Thyroid gland (tissue), 4 donors: ENCODE data around the gene JOSD2. TPM values are rescaled to one million over a fixed set of nuclear protein-coding genes. Genes with fewer than 3 reads are reported as not detected.

Source experiments
- DNase-seq, 2 donors: peaks; one replicate each; pipeline ENCODE4 v3.0.0-alpha.2; 2019
- H3K27ac ChIP-seq, 3 donors: fragments of 200-600 bp; sonication (generic); 1 replicate in 2 of 3; 2 replicates in 1 of 3; pipeline ENCODE4 v1.5.1; 2016 to 2019; ENCODE audit warnings: mild to moderate bottlenecking in 1 of 3, moderate library complexity in 1 of 3
- H3K27me3 ChIP-seq: fragments of 200-600 bp; sonication (generic); one replicate; pipeline ENCODE4 v1.5.1; 2019
- H3K36me3 ChIP-seq, 2 donors: fragments of 200-600 bp; sonication (generic); one replicate each; pipeline ENCODE4 v1.5.1; 2016 to 2019
- H3K4me1 ChIP-seq, 2 donors: fragments of 200-600 bp; sonication (generic); one replicate each; pipeline ENCODE4 v1.5.1; 2017 to 2019
- H3K4me3 ChIP-seq, 3 donors: fragments of 200-600 bp; sonication (generic); replicated peaks in 1 of 3; 1 replicate in 2 of 3; 2 replicates in 1 of 3; pipeline ENCODE4 v1.5.1; 2016; ENCODE audit warnings: mild to moderate bottlenecking in 1 of 3
- H3K9me3 ChIP-seq: fragments of 200-600 bp; sonication (generic); one replicate; pipeline ENCODE4 v1.5.1; 2017
- POLR2A ChIP-seq, 2 donors: fragments of 450-650 bp; IDR thresholded peaks; one replicate each; pipeline ENCODE4 v1.6.1; 2017; ENCODE audit warnings: antibody characterized with exemption in 2 of 2, mild to moderate bottlenecking in 2 of 2, moderate library complexity in 1 of 2
- WGBS, 2 donors: methylation state at CpG; one replicate each; pipeline ENCODE4 v1.1.5; 2017; 5-methylcytosine and 5-hydroxymethylcytosine counted together
- intact Hi-C: fragments of 100-400 bp; cut with DNase I; formaldehyde crosslinking; loops from one replicate; pipeline ENCODE4 v1.15.1; 2023
- total RNA-seq, 4 donors: library from RNA; depleted of rRNA; stranded (reverse); fragments of >200 nt; gene quantifications; one replicate each; pipeline ENCODE4 v1.2.3, GENCODE V29; 2016
- TF ChIP-seq, protein P1 (sequence below), 6 experiments: fragments of 200-600 bp in 3 of 6; fragments of 450-650 bp in 3 of 6; sonication (generic) in 3 of 6; IDR thresholded peaks; one replicate each; pipeline ENCODE4 v1.5.1; 2016 to 2019; ENCODE audit warnings: antibody characterized with exemption in 6 of 6, mild to moderate bottlenecking in 2 of 6, inconsistent platforms in 1 of 6, moderate library complexity in 1 of 6

The JOSD2 gene
- total RNA-seq, 4 donors from 2014 or later = 23.9 to 49.5 (median 41.3) TPM

DNA sequence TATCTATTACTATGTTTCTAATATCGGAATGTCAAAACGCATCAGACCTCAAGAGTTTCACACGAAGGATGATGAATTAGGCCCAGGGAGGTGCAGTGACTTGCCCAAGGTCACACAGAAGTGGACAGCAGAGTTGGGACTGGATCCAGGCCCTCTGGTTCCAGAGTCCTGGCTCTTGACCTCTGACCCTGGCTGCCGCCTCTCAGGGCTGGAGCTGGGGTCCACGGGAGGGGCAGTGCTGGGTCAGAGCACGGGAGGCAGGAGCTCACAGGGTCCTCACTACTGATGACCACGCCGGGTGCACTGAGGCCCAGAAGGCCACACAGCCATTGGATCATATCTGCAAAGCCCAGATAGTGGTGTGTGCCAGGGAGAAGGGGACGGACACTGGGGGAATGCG, 11.9 kb upstream of the JOSD2 start:
- Histone ChIP-seq H3K27me3 (no peaks in the 10 kb centered on the region), H3K27ac (no peak overlapping the region), H3K9me3 (no peaks in the 10 kb centered on the region), H3K36me3 (no peaks in the 10 kb centered on the region), H3K4me3 (no peak overlapping the region), H3K4me1 (no peaks in the 10 kb centered on the region)
- WGBS, 2 donors = 85 to 93% methylated on average over 10 of the region's 10 CpGs
- TF ChIP-seq, protein P1, sequence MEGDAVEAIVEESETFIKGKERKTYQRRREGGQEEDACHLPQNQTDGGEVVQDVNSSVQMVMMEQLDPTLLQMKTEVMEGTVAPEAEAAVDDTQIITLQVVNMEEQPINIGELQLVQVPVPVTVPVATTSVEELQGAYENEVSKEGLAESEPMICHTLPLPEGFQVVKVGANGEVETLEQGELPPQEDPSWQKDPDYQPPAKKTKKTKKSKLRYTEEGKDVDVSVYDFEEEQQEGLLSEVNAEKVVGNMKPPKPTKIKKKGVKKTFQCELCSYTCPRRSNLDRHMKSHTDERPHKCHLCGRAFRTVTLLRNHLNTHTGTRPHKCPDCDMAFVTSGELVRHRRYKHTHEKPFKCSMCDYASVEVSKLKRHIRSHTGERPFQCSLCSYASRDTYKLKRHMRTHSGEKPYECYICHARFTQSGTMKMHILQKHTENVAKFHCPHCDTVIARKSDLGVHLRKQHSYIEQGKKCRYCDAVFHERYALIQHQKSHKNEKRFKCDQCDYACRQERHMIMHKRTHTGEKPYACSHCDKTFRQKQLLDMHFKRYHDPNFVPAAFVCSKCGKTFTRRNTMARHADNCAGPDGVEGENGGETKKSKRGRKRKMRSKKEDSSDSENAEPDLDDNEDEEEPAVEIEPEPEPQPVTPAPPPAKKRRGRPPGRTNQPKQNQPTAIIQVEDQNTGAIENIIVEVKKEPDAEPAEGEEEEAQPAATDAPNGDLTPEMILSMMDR (IDR thresholded peaks at IDR 0.05) = no peak
- no peak for TF ChIP-seq POLR2A (IDR thresholded peaks at IDR 0.05)
- intact Hi-C loops = no loop called here
- no peak for DNase-seq

DNA sequence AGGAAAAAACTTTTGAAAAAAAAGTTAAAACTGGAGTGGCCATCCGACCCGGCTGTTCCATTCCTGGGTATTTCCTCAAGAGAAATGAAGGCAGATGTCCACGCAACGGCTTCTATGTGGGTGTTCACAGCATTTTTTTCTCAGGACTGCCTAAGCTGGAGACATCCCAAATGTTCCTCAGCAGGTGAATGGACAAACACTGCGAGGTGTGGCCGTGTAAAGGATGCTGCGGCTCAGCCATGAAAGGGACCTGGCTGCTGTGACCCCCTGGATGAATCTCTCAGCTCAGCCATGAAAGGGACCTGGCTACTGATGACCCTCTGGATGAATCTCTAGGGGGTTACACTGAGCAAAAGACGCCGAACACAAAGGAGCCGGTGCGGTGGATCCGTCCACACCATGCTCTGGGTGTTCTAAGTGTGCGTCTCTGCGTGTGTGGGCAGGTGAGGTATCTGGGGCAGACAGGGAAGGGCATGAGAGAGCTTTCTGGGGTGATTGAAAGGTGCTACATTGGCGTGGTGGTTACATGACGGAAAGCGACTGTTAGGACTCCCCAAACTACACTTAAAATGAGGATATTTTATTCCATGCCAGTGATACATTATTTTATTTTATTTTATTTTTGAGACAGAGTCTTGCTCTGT, 10.0 kb upstream of the JOSD2 start:
- Histone ChIP-seq H3K27me3 (no peaks in the 10 kb centered on the region), H3K9me3 (no peaks in the 10 kb centered on the region), H3K4me1 (no peaks in the 10 kb centered on the region), H3K4me3 (no peak overlapping the region), H3K36me3 (no peaks in the 10 kb centered on the region), H3K27ac (no peak overlapping the region)
- no peak for DNase-seq
- TF ChIP-seq POLR2A (IDR thresholded peaks at IDR 0.05) = no peak
- TF ChIP-seq, protein P1 (IDR thresholded peaks at IDR 0.05) = no peak
- 84 to 89% methylated on average over 17 of the region's 17 CpGs for WGBS, 2 donors
- intact Hi-C loops = no loop called here

DNA sequence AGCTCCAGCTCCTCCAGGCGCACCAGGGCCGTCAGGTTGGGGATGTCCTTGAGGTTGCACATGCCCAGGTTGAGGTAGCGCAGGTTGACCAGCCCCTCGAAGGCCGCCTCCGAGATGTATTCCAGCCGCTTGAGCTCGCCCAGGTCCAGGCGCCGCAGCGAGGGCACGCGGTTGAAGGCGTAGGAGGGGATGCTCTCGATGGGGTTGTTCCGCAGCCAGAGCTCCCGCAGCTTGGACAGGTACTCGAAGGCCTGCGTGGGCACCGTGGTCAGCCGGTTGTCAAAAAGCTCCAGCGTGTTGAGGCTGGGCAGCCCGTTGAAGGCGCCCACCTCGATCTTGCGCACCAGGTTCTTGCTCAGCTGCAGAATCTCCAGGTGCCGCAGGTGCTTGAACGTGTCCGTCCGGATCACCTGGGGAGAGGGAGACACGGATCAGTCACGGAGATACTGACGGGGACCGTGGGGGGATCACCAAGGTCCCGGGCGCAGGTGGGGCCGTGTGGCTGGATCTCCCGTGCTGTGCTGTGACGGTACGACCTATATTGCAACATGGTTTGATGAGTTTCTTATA, 8.1 kb upstream of the JOSD2 start:
- no peak overlapping the region for H3K27ac ChIP-seq
- no peaks in the 10 kb centered on the region for H3K9me3 ChIP-seq
- DNase-seq = no peak
- 97 to 98% methylated on average over 33 to 39 of the region's 40 CpGs for WGBS, 2 donors
- H3K4me1 ChIP-seq = no peaks in the 10 kb centered on the region
- TF ChIP-seq POLR2A (IDR thresholded peaks at IDR 0.05) = no peak
- TF ChIP-seq, protein P1 (IDR thresholded peaks at IDR 0.05) = no peak
- no peaks in the 10 kb centered on the region for H3K36me3 ChIP-seq
- intact Hi-C loops = no loop called here
- no peak overlapping the region for H3K4me3 ChIP-seq
- no peaks in the 10 kb centered on the region for H3K27me3 ChIP-seq

DNA sequence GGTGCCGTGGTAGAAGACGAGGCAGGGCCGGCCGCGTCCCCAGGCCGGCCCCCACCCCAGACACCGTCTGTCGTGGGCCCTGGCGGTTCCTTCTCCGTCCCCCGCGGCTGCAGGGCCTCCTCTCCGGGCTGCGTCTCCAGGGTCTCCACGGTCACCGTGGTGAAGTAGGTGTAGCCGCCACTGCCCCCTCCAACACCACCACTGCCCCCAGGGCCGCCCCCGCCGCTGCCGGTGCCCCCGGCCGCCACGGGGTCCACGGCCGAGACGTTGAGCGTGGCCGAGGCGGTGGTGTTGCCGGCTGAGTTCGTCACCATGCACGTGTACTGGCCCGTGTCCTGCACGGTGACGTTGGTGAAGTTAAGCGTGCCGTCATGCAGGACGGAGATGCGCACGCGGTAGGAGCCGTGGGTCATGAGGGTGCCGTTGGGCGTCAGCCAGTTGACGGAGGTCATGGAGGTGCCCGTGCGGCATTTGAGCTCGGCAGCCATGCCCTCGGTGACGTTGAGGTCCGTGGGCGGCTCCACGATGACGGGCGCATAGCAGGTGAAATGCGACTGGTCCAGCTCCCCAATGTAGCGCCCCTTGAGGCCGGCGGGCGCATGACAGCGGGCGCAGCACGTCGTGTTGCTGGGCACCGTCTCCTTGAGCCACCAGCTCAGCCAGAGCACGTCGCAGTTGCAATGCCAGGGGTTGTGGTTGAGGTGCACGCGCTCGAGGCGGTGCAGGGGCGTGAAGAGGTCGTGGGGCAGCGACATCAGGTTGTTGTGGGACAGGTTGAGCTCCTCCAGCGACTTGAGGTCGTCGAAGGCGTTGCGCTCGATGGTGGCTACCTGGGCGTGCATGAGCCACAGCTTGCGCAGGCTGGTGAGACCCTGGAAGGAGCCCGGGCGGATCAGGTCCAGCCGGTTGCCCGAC, 7.4 kb upstream of the JOSD2 start:
- Histone ChIP-seq H3K4me1 (no peaks in the 10 kb centered on the region), H3K27me3 (no peaks in the 10 kb centered on the region), H3K9me3 (no peaks in the 10 kb centered on the region), H3K4me3 (no peak overlapping the region), H3K27ac (no peak overlapping the region), H3K36me3 (no peaks in the 10 kb centered on the region)
- no peak for DNase-seq
- intact Hi-C loops = no loop called here
- WGBS, 2 donors = 96 to 97% methylated on average over 58 to 70 of the region's 87 CpGs
- TF ChIP-seq, protein P1 (IDR thresholded peaks at IDR 0.05) = no peak

DNA sequence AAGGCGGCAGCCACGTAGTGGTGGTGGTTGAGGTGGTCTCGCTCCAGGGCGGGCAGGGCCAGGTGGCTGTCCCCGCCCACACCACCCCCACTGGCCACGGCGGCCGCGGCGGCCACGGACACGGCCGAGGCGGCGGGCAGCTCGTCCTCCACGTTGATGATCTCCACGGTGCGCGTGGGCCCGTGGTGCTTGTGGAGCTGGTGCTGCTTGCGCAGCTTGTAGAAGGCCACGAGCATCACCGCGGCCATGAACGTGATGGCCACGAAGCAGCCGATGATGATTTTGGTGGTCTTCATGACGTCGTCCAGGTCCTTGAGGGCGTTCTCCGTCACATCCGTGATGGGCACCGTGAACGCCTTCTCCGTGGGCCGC, 6.7 kb upstream of the JOSD2 start:
- Histone ChIP-seq H3K36me3 (no peaks in the 10 kb centered on the region), H3K9me3 (no peaks in the 10 kb centered on the region), H3K27ac (no peak overlapping the region), H3K27me3 (no peaks in the 10 kb centered on the region), H3K4me1 (no peaks in the 10 kb centered on the region), H3K4me3 (no peak overlapping the region)
- TF ChIP-seq POLR2A (IDR thresholded peaks at IDR 0.05) = no peak
- TF ChIP-seq, protein P1 (IDR thresholded peaks at IDR 0.05) = no peak
- intact Hi-C loops = no loop called here
- DNase-seq = no peak
- 97 to 98% methylated on average over 25 to 34 of the region's 37 CpGs for WGBS, 2 donors
